ENCODE measurements around the gene MAST4. TPM values are rescaled to one million over a fixed set of nuclear protein-coding genes. Genes with fewer than 3 reads are reported as not detected.

The MAST4 gene
- total RNA-seq, 2 donors from 2014 or later: 36.8 to 45.7 TPM

DNA sequence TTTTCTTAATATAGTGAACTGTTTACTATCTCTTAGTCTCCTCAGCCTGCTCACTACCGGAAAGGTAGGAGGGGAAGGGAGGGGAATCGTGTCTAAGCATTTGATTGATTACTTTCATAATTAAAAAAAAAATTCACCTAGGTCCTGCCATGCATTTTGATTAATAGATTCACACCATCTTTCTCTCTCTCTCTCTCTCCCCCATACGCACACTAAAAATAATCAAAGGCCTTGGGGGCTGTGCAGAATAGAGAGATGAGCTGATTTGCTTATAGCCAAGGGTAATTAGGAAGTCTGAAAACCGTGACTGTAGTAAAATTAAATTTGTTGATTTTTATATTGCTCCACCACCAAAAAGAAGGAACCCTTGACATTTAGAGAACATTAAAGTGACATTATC lies 550.8 kb downstream of the MAST4 start:
- WGBS: 85% methylated on average over 4 of the region's 4 CpGs
- Histone ChIP-seq H3K27me3 (replicated peaks; ENCODE audit: insufficient read depth) (no peaks in the 10 kb centered on the region), H3K4me3 (no peak overlapping the region), H3K36me3 (peaks cover 0 to 8% of the 10 kb centered on the region in 2 donors), H3K27ac (no peak overlapping the region), H3K4me1 (replicated peaks) (no peaks in the 10 kb centered on the region), H3K9me3 (no peaks in the 10 kb centered on the region)
- no peak for TF ChIP-seq CTCF (IDR thresholded peaks at IDR 0.05)
- no peak for TF ChIP-seq POLR2A (IDR thresholded peaks at IDR 0.05)
- TF ChIP-seq POLR2AphosphoS5 (IDR thresholded peaks at IDR 0.05): no peak
- DNase-seq (ENCODE audit: low spot score): no peak
- intact Hi-C loops (cut with DNase I): loop anchor here (5.0 kb wide), 1 partner anchor 160 kb away; no protein-coding TSS in a partner anchor

GRCh38 chr5:67147760-67148159 lies 551.6 kb downstream of the MAST4 start:
- Histone ChIP-seq H3K27me3 (replicated peaks; ENCODE audit: insufficient read depth) (no peaks in the 10 kb centered on the region), H3K36me3 (peaks cover 0 to 8% of the 10 kb centered on the region in 2 donors), H3K4me1 (replicated peaks) (no peaks in the 10 kb centered on the region), H3K9me3 (no peaks in the 10 kb centered on the region), H3K4me3 (no peak overlapping the region), H3K27ac (no peak overlapping the region)
- intact Hi-C loops (cut with DNase I): loop anchor here (5.0 kb wide), 1 partner anchor 160 kb away; no protein-coding TSS in a partner anchor
- no peak for DNase-seq (ENCODE audit: low spot score)
- WGBS: 91% methylated on average over 3 of the region's 3 CpGs
- no peak for TF ChIP-seq CTCF (IDR thresholded peaks at IDR 0.05)
- no peak for TF ChIP-seq POLR2A (IDR thresholded peaks at IDR 0.05)
- no peak for TF ChIP-seq POLR2AphosphoS5 (IDR thresholded peaks at IDR 0.05)

- Histone ChIP-seq H3K36me3 (peaks cover 0 to 8% of the 10 kb centered on the region in 2 donors), H3K4me1 (replicated peaks) (no peaks in the 10 kb centered on the region), H3K4me3 (no peak overlapping the region), H3K27ac (no peak overlapping the region), H3K9me3 (no peaks in the 10 kb centered on the region), H3K27me3 (replicated peaks; ENCODE audit: insufficient read depth) (no peaks in the 10 kb centered on the region)
- WGBS: 59% methylated on average over 14 of the region's 14 CpGs
- no peak for TF ChIP-seq POLR2A (IDR thresholded peaks at IDR 0.05)
- TF ChIP-seq POLR2AphosphoS5 (IDR thresholded peaks at IDR 0.05): no peak
- TF ChIP-seq CTCF (IDR thresholded peaks at IDR 0.05): no peak
- intact Hi-C loops (cut with DNase I): loop anchor here (5.0 kb wide), 1 partner anchor 162 kb away; no protein-coding TSS in a partner anchor
- no peak for DNase-seq (ENCODE audit: low spot score)
These were observed 553.1 kb downstream of the MAST4 start for GRCh38 chr5:67149057-67149950.

DNA sequence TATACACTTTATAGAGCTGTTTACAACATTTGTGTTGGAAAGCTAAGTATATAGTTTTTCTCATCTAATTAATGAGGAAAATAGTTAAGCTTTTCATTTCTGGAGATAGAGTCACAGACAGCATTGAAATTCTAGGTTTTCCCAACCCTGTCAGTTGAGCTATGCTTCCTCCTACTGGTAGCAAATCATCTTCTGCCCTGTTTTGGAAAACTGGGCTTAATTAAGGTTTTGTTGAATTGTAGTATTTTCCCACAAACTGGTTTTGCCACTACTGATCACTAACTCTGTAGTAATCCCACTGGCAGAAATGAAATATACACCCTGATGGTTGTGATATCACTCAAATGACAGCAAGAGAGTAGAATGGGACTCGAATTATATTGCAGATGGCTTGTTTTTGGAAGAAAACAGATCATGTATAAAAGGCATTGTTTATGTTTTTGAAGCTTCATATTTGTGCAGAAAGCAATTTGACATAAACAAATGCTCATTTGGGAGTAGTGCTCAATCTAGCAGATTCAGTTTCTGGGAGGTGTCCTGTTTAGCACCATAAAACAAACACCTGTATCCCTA lies 553.8 kb downstream of the MAST4 start:
- intact Hi-C loops (cut with DNase I): loop anchor here (2.0 to 5.0 kb wide), 2 partner anchors 163 to 335 kb away; no protein-coding TSS in a partner anchor

More for the DNA sequence above, 553.8 kb downstream of the MAST4 start:
- WGBS: 33% methylated on average over 1 of the region's 1 CpG
- Histone ChIP-seq H3K4me3 (no peak overlapping the region), H3K27me3 (replicated peaks; ENCODE audit: insufficient read depth) (no peaks in the 10 kb centered on the region), H3K27ac (no peak overlapping the region), H3K9me3 (no peaks in the 10 kb centered on the region), H3K36me3 (peaks cover 0 to 4% of the 10 kb centered on the region in 2 donors), H3K4me1 (replicated peaks) (no peaks in the 10 kb centered on the region)
- no peak for TF ChIP-seq POLR2AphosphoS5 (IDR thresholded peaks at IDR 0.05)
- peak in 3 of 4 experiments; percentile 34 to 51 (median 36) for TF ChIP-seq CTCF (IDR thresholded peaks at IDR 0.05)
- no peak for DNase-seq (ENCODE audit: low spot score)
